ENCODE measurements around the gene PPIL1.

The PPIL1 gene

DNA sequence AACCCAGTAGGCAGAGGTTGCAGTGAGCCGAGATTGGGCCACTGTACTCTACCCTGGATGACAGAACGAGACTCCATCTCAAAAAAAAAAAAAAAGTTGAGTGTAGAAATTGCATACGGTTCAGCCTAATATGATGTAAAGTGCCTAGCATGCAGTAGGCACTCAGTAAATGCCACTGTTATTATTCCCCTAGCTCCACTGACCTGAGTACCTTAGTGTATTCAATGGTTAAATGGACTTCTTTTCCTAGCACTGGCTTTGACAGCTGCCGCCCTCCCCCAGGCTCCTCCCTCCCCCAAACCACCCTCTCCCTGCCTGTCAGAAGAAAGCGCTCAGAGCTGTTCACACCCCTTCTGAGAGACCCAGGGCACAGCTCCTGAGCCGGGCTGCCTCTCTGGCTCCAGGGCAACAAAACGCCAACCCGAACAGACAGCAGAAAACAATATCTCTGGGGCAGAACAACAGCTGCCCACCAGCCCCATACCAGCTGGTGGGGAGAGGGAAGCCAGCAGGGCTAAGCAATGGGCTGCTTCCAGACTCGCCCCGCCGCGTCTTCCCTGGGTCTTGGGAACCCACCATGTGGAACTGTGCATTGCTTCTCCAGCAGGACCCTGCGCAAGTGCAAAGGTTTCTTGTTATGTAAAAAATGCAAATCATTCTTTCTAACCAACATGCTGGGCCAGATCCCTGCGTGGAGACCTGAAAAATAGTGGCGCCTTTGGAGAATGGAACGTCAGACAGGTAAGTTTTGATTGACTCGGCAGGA, 39.8 kb downstream of the PPIL1 start:
- DNase-seq = no peak

DNA sequence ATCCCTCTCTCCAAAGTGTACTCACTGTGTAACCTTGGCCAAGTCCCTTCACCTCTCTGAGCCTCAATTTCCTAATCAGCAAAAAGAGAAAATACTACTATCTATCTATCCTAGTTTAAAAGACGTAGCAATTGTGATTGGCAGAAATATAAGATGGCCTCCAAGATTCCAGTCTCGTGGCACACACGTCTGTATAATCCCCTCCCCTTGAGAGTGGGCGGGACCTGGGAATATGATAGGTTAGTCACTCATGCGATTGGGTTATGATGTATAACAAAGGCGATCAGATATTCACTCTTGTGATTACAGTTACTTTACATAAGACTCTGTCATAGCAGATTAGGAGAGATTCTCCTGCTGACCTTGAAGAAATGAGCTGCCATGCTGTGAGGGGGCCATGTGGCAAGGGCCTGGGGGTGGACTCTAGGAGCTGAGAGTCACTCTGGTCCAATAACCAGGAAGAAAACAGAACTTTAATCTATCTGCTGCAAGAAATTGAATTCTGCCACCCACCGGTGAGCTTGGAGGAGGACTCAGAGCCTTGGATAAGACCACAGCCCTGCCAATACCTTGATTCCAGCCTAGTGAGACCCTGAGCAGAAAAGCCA, 41.3 kb downstream of the PPIL1 start:
- DNase-seq = no peak

DNA sequence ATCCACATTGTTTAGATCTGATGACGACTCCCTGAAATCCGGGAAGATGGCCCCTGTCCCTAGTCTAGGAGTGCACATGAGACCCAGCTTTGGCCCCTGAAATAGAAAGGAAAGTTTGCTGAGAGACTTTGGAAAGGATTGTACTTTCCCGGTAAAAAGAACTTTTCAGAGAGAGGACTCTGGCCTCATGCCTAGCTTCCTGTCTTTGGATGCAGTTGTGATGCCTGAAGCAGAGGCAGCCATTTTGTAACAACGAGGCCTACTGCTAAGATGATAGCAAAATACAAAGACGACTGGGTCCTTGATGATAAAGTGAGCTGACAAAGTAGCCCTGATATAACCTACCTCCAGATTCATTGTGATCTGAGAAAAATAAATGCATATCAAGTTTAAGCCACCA, 42.3 kb downstream of the PPIL1 start:
- no peak for DNase-seq

DNA sequence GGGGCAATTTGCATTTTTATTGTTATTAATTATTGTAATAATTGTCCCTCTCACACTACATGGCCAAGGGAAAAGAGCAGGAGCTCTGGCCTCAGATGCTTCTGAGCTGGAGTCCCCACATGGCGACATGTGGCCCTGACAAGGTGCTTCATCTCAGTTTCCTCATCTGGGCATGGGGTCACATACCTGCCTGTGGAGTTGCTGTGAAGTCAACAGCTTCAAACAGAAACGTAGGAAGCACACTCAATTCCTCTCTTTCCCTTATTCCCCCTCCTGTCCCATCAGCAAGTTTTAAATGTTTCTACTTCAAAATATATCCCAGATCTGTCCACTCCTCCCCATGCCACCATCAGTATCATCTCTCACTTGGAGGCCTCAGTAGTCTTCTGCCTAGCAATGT, 44.0 kb downstream of the PPIL1 start:
- no peak for DNase-seq

DNA sequence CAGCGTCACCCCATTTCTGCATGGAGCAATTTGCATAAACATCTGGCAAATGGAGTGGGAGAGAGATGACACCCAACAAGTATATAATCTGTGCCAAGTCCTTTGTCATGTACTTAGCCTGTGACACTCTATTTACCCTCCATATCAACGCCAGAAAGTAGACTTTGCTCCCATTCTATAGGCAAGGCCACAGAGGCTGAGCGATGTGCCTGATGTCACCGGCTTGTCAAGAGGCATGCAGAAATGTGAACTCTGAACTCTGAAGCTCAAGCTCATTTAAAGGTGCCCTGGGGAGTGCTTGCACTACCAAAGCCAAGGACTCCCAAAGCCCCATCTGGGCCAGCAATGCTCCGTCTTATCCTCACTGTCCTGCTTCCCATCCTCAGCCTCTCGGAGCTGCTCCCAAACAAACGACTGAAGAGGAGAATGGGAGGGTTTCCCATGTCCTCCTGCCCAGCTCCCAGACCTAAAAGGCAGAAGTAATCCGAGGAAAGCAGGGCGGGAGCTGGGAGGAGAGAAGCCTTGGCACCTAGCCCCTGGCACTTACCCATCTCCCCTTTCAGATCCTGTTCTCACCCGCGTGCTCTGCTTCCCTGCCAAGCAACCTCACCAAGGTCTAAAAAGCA, 44.6 kb downstream of the PPIL1 start:
- DNase-seq = peak in 9 of 14 donors; percentile 16 to 84 (median 57)

DNA sequence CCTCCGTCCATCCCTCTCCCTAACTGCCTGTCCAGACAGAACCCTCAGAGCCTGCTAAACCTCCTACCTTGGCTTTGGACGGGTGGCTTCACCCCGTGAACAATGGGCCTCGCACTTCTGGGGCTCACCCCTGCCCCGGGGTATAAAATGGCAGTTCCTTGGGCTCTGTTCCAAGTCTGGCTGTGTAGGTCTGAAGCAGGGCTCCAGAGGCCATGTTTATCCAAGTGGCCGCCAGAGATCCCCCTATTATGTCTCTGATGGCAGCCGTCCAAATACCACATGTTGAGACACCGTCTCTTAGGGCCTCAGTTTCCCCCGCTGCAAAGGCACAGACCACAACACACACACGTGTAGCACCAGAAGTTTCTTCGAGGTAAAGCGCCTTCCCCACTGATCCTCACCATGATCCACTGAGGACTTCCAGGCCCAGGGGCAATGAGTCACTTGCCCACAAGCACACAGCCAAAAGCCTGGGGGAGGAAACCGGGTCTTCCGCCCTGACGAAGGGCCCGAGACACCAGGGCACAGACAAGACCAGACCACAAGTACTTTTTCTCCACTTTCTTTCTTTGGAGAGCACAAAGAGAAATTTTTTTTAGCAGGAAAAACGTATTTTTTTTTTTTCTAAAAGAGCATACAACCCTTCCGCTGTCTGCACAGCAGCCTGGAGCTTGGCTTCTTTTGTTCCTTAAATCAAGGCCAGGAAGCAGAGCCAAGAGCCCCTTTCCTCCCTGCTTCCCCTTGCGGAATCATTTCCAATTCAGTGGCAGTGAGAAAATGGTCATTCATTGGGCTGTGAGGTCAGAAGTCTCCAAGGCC, 47.1 kb downstream of the PPIL1 start:
- peak in 6 of 14 donors; percentile 30 to 68 (median 52) for DNase-seq

DNA sequence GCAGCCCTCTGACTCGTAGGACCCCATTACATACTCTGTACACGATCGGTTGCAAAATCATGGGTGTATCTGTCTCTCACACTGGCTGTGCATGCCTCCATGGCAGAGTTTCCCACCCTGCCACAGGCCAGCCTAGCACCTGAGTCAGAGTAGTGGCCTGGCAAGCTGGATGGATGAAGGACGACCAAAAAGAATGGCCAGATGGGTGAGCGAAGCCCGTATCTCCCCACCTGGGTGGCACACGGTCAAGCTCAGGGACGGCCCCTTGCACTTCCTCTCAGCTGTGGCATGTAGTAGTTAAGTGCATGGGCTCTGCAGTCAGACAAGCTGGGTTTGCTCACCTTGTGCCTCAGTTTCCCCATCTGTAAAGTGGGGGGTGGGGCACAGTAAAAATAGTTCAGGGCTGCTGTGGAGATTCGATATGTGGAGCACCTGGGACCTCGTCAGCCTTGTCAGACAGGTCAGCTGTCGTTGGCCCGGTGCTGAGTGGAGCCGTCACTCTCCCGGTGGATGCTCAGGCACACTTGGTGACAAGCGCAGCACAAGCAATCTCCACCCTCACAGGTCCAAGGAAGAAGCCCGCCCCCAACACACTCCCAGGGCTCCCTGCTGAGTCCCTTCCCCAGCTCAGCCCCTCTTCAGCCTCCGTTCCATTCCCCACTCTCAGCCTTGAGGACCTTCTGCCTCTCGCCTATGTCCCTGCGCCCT, 47.9 kb downstream of the PPIL1 start:
- DNase-seq = no peak

DNA sequence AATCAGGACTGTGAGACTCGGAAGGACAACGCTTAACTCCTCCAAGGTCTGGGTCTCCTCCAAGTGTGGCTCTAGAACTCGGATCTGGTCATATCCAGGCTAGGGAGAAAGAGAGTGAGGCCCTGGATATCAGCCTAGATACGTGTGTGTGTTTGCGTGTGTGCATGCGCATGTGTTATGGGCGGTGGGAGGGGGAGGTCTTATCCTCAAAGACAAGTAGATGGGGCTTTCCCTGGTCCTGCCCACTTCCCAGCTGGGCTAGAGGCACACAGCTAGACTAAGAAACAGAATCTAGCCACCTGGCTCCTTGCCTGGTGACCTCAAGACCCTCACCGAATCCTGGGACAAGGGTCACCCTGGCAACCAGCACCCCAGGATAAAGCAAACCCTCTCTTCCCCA, 48.6 kb downstream of the PPIL1 start:
- no peak for DNase-seq

DNA sequence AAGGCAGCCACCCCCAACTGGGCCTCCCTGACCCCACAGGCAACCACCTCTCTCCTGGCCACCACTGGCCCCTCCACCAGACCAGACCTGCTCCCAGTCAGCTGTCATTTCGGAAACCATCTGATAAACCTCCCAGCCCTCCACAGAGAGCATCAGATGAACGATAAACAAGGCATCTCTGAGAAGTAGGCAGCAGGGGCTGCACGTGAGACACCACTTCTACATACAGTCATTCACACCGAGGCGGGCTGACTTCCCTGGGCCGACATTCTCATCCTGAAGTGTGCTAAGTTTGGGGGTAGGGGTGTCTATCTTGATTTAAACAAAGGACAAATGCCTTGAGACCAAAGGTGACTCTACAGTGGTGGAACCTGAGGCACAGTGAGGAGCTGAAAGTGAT, 49.2 kb downstream of the PPIL1 start:
- DNase-seq = no peak

DNA sequence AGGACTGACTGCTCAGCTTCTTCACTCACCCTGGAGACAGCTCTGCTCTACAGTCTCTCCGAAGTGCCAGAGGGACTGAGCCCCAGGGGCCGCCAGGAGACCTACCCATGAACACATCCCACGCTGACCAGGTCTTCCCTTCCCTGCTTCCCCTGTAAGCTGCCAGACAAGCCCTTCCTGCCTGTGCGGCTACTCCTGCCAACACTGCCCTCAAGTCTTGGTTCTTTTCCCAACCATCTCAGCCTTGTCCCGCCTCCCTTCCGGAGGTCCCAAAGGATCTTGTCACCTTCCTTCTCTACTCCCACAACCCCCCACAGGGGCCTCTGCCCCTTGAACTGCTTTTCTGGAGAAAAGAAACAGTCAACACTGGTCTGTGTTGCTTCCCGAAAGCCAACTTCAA, 50.4 kb downstream of the PPIL1 start:
- no peak for DNase-seq

DNA sequence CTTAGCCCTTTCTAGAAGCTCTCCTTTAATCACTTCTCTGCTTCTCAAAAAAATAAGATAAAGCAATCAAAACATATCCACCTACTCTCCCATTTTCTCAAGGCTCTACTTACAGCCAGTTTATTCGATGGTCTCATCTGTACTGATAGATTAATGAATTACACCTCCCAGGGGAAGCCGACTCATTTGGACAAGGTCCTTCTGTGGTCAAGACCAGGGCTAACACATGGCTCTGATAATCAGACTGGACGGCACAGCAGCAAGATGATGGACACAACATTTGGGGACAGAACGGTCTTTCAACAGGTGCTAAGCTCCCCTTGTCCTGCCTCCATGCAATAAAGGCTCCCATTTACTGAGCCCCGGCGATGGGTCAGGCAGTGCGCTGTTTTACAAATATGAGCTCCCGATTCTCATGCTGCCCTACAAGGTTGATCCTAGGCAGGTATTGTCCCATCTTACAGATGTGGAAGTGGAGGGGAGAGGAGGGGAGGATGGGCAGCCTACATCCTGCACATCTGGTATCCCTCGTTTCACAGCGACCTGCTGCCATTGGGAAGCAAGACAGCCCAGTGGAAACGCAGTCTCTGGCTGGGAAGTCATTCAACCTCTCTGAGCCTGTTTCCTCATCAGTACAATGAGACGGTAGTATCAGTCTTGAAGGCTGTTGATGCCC, 51.0 kb downstream of the PPIL1 start:
- DNase-seq = no peak

DNA sequence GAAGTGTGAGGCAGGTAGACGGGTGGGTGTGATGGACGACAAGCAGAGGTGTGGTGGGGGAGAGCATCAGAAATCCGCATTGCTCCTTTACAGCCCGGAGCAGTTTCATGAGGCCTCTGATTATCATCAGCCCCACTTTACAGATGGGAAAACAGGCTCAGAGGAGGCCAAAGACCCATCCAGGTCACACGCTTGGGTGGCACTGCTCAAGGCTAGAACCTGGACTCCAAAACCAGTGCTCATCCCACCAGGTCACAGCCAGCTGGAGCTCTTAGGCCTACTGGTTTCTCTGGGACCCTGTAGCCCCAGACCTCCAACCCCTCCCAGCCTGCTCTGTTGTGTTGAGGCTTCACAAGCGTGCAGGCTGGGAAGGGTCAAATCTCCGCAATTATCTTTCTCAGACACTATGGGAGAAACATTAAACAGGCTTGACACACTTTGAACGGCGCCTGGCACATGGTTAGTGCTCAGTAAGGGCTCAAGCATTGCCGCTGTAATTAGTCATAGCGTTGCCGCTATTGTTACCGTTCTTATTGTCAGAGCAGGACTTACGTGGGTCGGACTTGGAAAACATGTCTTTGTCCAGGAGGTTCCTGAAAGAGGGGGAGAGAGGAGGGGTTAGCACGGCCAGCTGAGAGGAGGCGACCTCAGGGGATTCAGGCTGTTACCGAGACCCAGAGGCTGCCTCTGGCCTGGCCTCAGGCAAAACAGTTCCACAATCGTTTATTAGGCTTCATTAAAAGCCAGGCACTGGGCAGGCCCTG, 51.9 kb downstream of the PPIL1 start:
- DNase-seq = no peak

DNA sequence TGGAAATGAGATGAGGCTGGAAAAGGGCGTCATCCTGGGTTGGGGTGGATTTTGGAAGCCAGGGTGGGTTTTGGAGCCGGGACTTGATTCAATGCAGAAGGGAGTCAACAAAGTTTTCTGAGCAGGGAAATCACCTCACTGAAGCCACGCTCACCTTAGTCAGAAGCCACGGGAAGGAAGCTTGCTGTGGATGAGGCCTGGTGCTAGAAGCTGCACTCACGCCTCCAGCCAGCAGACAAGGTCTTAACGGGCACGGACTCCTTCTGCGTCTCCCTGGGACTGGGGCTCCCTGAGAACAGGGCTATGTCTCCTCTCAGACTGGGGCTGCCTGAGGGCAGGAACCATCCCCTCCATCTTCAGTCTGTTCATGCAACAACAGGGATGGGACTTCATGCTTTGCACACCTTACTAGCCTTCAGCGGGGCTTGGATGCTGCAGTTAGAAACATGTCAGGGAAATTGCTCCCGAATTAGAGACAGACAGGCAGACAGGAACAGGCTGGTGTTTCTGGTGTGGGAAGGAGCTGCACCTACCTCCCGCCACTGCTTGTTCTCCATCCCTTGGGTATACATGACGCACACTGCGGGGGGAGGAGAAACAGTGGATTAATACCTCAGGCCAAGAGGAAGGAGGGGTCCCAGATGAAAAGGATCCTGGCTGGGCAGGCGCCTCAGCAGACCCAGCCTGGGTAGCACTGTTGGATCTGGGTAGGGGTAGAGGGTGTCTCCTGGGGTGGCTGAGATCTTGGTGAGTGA, 52.8 kb downstream of the PPIL1 start:
- DNase-seq = no peak

DNA sequence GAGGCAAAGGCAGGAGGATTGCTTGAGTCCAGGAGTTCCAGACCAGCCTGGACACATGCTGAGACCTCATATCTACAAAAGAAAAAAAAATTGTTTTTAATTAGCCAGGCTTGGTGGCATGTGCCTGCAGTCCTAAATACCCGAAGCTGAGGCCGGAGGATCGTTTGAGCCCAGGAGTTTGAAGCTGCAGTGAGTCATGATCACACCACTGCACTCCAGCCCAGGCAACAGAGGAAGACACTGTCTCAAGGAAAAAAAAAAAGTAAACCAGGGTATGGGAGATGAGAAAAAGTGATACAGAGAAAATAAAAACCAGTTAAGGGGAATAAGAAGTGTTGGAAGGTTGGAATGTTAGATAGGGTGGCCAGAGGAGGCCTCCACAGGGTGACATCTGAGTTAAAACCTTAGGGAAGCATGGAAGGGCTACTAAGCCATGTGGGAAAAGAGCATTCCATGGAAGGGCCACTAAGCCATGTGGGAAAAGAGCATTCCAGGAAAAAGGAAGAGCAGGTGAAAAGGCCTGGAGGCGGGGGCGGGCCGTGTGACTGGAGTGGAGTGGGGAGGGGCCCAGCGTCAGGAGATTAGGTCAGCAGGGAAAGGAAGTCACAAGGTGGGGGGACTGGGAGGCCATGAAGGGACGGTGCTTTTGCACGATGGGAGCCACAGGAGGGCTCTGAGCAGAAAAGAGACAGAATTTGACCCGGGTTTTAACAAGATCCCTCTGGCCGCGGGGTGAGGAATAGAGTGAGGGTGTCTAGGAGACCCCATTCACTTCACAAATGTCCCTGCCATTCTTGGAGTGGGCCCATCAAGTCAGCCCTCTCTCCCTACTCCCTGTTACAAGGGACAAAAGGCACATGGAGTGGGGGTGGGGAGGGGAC, 53.7 kb downstream of the PPIL1 start:
- DNase-seq = no peak

DNA sequence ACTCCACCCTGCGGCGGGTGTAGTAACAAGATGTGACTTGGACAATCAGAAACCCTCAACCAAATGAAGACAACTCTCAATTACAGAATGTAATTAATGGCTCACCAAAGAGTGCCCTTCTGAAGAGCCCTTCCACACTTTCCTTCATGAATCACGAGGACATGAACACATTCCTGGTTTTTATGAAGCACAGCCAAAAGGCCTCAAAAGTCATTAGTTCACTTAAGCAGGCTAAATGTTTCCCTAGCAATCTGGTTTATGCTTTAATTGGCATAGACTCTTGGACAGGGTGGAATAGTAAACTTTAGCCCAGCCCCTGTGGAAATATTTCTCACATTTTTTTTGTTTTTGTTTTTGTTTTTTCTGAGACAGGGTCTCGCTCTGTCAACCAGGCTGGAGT, 55.8 kb downstream of the PPIL1 start:
- no peak for DNase-seq

DNA sequence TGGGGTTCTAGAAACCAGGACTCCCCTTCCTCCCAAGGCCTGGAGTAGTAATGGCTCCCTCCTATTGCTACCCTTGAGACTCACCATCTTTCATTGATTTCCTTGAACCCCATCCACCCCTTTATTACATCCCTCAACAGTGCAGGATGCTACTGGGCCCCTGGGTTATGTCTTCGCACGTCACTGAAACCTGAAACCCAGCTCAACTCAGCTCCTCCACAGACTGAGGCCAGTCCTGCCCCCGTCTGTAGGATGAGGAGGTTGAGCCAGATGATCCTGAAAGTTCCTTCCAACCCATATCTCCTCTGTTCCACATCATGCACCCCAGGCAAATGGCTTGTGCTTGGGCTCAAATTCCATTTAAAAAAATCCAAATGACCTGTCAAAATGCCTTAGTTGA, 56.8 kb downstream of the PPIL1 start:
- DNase-seq = no peak

DNA sequence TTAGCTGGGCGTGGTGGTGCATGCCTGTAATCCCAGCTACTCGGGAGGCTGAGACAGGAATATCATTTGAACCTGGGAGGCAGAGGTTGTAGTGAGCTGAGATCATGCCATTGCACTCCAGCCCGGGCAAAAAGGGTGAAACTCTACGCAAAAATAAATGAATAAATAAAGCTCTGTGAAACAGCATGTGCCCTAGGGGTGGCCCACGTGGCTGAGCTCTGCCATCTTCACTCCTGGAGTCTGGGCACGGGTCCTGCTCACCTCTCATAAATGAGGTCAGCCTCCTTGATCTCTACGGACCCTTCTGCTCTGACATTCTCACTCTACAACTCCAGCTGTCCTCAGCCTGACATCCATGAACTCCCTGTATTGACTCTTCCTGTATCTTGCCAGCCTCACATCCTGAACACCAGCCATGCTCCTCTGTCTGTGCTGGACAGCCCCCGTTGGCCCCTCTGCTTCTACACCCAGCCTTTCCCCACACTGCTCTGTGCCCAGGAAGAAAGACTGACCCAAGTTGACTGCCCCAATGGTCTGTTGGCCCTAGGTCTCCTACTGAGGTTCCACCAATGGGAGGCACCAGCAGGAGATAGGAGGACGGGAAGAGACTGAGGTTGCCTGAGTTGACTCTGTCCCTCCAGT, 57.3 kb downstream of the PPIL1 start:
- DNase-seq = no peak

DNA sequence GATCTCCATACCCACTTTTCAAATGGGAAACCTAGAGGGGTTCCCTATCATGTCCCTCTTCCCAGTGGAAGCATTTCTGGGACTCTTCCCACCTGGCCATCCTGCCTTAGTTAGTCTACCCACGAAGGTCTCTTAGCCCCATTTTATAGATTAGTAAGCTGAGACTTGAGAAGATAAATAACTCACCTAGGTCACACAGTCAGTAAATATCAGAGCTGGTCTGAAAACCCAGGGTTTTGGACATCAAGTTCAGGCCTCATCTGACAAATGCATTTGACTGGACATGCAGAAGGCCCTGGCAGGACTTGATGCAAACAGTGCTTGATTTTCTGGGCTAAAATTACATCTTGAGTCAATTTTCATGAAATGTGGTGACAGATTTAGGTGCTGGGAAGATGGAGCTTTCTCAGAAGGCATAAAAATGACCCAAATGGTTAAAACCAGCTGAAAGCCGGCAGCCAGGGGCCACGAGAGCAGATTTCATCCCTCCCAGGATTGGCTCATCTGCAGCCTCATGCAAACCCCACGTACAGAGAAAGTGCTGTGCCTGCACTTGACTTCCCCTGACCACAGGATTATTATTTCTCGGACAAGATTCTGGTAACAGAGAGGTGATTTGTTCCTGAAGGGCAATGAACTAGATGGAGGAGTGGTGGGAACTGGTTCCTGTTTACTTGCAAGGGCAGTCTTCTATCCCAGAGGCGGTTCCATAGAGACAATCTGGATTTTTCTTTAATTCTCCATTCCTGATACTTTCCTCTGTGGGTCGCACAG, 58.5 kb downstream of the PPIL1 start:
- DNase-seq = no peak

Measured in C1 segment of cervical spinal cord (tissue), 14 donors.